GM21825 (cell line): ENCODE results near the gene NUP210L.

Source experiments
- ATAC-seq: cut with Tn5 transposase; IDR thresholded peaks from one replicate; pipeline ENCODE4 v1.9.1; 2021; ENCODE audit warnings: mild to moderate bottlenecking, moderate library complexity; ENCODE audit not compliant: unreplicated experiment

The NUP210L gene

GRCh38 chr1:153968000-153968363 lies 186.9 kb downstream of the NUP210L start:
- ATAC-seq: no peak

GRCh38 chr1:153967107-153967999 lies 187.5 kb downstream of the NUP210L start, which contains the start of gene CREB3L4:
Gene CREB3L4, plus strand, starts transcription at chr1:153967902. Its CDS starts 624 bp downstream, at chr1:153968526.
- peak; percentile 64 for ATAC-seq

GRCh38 chr1:153963850-153964331 lies 191.0 kb downstream of the NUP210L start:
- peak; percentile 3 for ATAC-seq

- ATAC-seq: peak; percentile 42
These were observed 191.6 kb downstream of the NUP210L start, which contains the start of gene SLC39A1 for GRCh38 chr1:153963030-153963849. Gene SLC39A1, minus strand, starts transcription at chr1:153963537. Its CDS starts 822 bp downstream, at chr1:153962715.

DNA sequence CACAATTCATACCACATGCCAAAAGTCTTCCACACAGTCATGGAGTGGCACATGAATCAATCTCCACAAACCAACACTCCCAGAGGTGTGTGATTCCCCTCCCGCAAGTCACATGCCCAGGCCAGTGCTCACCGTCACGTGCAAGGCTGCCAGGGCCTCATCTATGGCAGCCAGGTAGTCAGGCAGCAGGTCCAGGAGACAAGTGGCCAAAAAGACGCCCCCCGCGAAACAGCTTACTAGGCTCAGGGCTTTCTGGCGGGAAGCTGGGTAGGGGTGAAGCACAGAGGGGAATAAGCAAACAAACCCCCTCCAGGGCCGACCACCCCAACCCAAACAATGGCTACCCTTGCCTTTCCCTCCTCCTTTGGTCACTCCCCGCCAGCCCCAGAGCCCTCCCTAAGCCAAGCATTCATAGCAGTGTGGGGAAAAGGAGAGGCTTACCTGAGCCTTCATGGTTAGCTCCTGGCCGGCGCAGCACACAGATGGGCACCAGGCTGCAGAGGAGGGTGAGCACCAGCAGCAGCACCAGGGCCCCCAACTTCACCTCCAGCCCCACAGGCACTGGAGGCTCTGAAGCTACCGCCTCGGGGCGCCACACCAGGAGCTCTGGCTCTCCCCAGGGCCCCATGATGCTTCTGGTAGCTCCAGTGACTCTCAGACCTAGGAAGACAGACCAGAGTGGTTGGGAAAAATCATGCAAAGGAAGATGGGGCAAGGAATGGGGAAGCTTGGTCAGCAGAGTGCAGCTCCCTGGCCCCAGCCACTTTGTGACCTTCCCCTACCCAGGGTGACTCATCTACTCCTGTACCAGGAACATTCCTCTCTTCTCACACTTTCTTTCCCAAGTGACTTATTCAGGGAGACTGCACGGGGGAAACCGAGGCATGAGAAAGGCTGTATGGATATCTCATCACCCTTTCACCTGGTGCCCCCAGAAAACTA lies 192.5 kb downstream of the NUP210L start:
- no peak for ATAC-seq

DNA sequence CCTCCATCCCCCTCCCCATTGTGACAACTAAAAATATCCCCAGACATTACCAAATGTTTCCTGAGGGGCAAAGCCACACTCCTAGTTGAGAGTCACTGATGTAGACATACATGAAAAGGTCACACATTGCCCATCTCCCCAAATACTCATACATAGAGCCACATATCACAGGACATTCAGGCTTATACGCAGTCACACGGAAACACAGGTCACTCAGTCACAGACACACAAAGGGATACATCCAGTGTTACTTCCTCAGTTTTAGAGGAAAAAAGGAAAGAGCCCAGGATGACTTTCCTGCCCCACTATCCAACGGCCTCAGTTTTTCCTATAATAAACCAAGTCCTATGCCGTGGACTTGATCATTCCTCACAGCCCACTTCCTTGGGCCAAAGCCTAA lies 193.5 kb downstream of the NUP210L start:
- no peak for ATAC-seq

DNA sequence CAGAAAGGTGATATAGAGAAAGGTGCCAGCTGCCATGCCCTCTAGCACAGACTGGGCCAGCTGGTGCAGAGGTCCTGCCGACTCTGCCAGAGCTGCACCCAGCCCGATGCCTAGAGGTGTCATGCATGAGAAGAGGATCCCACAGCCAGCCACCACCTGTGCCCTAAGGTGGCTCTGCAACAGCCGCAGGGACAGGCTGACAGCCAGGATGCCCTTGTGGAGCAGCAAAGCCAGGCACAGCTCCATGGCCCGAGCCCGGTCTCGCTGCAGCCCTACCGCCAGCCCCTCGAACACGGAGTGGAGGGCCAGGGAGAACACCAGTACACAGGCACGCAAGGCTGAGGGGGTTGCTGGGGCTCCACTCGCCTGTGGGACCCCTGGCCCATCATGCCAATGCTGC lies 194.7 kb downstream of the NUP210L start:
- no peak for ATAC-seq

DNA sequence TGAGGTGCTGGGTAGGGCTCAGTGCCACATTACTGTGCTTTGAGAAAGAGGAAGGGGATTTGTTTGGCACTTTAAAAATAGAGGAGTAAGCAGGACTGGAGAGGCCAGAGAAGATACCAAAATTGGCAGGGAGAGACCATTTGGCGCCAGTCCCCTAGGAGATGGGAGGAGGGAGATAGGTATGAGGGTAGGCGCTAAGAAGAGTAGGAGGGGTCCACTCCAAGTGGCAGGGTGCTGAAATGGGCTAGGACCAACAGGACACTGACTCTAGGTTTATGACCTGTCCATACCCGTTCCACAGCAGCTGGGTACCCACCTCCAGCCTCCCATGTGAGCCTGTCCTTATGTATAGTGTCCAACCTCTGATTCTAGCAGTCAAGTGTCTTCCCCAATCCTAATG lies 195.4 kb downstream of the NUP210L start:
- ATAC-seq: no peak

- no peak for ATAC-seq
These were observed 196.0 kb downstream of the NUP210L start for GRCh38 chr1:153958961-153959260.

DNA sequence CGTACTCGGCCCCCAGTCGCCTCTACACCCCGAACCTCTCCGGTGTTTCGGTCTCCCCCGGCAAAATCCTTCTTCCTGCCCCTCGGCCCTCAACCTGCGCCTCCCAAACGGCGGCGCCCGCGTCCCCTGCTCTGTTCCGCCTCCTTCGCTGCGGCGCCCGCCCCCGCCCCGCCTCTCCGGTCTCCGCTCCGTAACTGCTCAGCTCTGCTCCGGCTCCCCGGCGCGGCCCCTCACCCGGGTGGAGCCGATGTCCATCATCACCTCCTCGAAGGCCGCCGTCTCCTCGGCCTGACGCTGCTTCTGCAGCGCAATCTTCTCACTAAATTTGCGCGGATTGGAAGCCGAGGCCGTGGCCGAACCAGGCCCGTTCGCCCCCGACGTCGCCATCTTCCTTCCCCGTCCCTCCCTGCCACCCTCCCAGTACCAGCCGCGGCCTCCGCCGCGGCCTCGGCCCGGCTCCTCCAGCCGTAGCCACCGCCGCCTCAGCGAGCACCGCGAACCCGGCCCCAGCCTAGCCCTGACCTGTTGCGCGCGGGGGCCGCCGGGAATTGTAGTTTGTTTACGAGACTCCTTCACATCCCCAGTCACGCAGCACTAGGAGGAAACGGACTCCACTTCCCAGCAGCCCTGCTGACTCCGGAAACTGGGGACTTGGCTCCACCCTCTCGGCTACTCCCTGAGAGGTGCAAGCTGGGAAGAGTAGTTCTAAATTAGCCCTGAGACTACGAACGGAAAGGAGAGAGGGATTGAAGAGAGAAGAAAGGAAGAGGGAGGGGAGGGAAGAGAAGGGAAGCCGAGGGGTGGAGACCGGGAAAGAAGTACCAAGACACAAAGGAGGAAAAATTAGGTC lies 196.5 kb downstream of the NUP210L start, which contains the start of gene CRTC2:
TSS of gene CRTC2 (minus strand) at position 502 of the 850 bp plus-strand sequence. CDS start at position 387, 115 bp downstream.
- peak; percentile 71 for ATAC-seq

GRCh38 chr1:153957744-153958110 lies 197.1 kb downstream of the NUP210L start:
- peak; percentile 16 for ATAC-seq

DNA sequence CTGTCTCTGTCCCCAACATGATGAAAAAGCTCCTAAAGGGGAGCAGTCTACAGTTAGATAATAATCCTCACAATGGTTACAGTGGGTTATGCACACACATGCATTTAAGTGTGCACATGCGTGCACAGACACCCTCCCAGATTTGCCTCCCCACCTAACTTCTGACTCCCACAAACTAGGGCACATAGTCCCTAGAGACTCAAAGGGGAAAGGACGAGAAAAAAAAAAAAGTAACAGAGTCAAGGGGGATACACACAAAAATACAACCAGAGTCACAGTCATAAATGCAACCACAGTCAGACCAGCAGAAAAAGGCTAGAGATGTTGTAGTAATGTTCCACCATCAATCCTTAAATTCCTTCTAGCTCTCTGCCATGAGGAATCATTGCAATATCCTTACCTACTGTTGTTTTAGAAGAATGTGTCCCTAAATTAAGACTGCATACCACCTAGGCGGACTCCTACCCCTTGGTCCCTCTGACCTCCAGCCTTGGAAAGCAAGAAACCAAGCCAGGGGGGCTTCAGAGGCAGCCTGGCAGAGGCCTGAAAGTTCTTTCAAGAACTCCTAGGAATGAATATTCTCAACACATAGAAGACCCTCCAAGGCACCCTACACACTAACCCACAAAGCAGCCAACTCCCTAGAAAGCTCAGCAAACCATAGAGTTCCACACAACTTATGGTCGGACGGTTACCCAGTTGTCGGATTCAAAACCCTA lies 197.7 kb downstream of the NUP210L start:
- no peak for ATAC-seq

GRCh38 chr1:153954826-153955225 lies 200.0 kb downstream of the NUP210L start:
- no peak for ATAC-seq

DNA sequence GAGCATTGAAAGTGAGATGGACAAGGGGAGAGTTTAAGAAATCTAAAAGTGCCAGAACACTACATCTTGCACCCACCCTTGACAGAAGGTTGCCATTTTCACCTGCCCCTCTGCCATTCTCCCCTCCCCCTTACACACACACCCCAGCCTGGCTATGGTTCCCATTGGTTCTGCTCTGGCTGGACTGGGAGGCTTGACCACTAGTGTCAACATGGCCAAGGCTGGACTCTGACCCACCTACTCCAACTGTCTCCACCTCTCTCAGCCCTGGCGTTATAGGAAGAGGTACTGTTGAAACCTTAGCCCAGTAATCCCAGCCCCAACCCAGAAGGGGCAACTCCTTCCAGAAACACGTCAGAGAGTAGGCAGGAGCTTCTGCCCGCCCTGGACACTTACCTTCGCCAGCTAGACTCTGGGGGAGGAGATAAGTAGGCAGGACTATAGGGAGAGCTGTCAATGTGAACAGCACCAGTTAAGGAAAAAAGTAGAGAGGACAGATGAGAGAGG lies 201.0 kb downstream of the NUP210L start:
- no peak for ATAC-seq

- ATAC-seq: no peak
These were observed 203.1 kb downstream of the NUP210L start for GRCh38 chr1:153951801-153952200.

DNA sequence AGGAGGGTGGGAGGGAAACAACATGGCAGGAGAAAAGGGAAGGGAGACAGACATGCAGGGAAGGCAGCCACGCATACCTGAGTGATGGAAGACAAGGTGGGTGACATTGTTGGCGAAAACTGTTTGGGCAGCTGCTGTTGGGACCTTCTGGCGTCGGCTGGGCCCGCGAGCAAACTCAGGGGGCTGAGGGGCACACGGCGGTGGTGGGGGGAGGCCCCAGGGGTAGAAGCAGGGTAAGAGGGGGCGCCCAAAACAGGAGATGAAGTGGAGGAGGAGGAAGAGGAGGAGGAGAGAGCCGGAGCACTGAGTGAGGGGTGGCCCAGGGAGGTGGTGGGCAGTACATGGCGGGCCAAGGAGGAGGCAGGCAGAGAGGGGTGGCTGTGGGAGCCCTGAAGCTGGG lies 203.7 kb downstream of the NUP210L start:
- no peak for ATAC-seq

- ATAC-seq: peak; percentile 54
These were observed 208.1 kb downstream of the NUP210L start, which contains the start of gene DENND4B for GRCh38 chr1:153946622-153947241. Gene DENND4B, minus strand, starts transcription at chr1:153946718. Its CDS starts 2,344 bp downstream, at chr1:153944374.
